Activated B cell treated with CpG ODN at 0.5 μM for 24 hours (primary cell): ENCODE results near the gene CYP1A1. TPM values are rescaled to one million over a fixed set of nuclear protein-coding genes. Genes with fewer than 3 reads are reported as not detected.

Source experiments
- ATAC-seq: fragments of 200-7000 bp; cut with Tn5 transposase; one replicate; pipeline ENCODE4 v1.10.0; 2021; ENCODE audit warnings: low read depth, mild to moderate bottlenecking, moderate library complexity
- CTCF ChIA-PET: fragments of 350-600 bp; sonication (Branson Sonifier 250); formaldehyde crosslinking; loops from one replicate; lab custom pipeline; 2021; ENCODE audit warnings: antibody characterized with exemption; lab: Charles Lee
- POLR2A ChIA-PET: fragments of 350-600 bp; sonication (Branson Sonifier 250); formaldehyde crosslinking; loops from one replicate; lab custom pipeline; 2021; ENCODE audit warnings: antibody characterized with exemption; lab: Charles Lee
- DNase-seq: peaks from one replicate; pipeline ENCODE4 v3.0.0; 2022
- H3K27ac Mint-ChIP-seq: one replicate; pipeline ENCODE4 v1.8.0; 2020; ENCODE audit warnings: mixed read lengths
- H3K27me3 Mint-ChIP-seq: one replicate; pipeline ENCODE4 v1.8.0; 2021; ENCODE audit warnings: mixed read lengths
- H3K36me3 Mint-ChIP-seq: one replicate; pipeline ENCODE4 v1.8.0; 2021; ENCODE audit warnings: low read depth, mixed read lengths
- H3K4me1 Mint-ChIP-seq: one replicate; pipeline ENCODE4 v1.8.0; 2021; ENCODE audit warnings: mixed read lengths
- H3K4me3 Mint-ChIP-seq: one replicate; pipeline ENCODE4 v1.8.0; 2020; ENCODE audit warnings: mild to moderate bottlenecking, mixed read lengths
- H3K9me3 Mint-ChIP-seq: one replicate; pipeline ENCODE4 v1.8.0; 2020; ENCODE audit warnings: mixed read lengths
- CTCF ChIP-seq: fragments of 200-600 bp; IDR thresholded peaks from one replicate; pipeline ENCODE4 v1.8.0; 2022; ENCODE audit warnings: antibody characterized with exemption, mild to moderate bottlenecking
- intact Hi-C: fragments of 100-400 bp; cut with micrococcal nuclease; formaldehyde crosslinking; loops from one replicate; pipeline ENCODE4 v1.15.1; 2024
- total RNA-seq: library from RNA; stranded (reverse); gene quantifications from 2 replicates; pipeline ENCODE4 v1.2.3, GENCODE V29; 2022

The CYP1A1 gene
- total RNA-seq, 1 donor from 2014 or later, result 0.49 TPM

- peaks cover 4% of the 10 kb centered on the region for H3K4me1 Mint-ChIP-seq
- H3K9me3 Mint-ChIP-seq, result no peaks in the 10 kb centered on the region
- intact Hi-C loops, result loop anchor here (10.0 kb wide), 1 partner anchor 69 kb away; the partner anchor contains the start of gene EDC3
- CTCF ChIA-PET, result interaction anchor here (0.7 to 1.0 kb wide), 2 partner anchors 129 to 184 kb away, joined by 3 read pairs; no protein-coding TSS in a partner anchor
- no peak overlapping the region for H3K4me3 Mint-ChIP-seq
- no peak for DNase-seq
- POLR2A ChIA-PET, result no interaction called here
- TF ChIP-seq CTCF, result no peak
- H3K36me3 Mint-ChIP-seq, result no peaks in the 10 kb centered on the region
- ATAC-seq, result no peak
- peaks cover 14% of the 10 kb centered on the region for H3K27me3 Mint-ChIP-seq
- H3K27ac Mint-ChIP-seq, result no peak overlapping the region
Measured at GRCh38 chr15:74763416-74763815, 38.1 kb upstream of the CYP1A1 start.

GRCh38 chr15:74762791-74763150 lies 37.4 kb upstream of the CYP1A1 start:
- DNase-seq, result no peak
- H3K36me3 Mint-ChIP-seq, result no peaks in the 10 kb centered on the region
- H3K9me3 Mint-ChIP-seq, result no peaks in the 10 kb centered on the region
- peaks cover 14% of the 10 kb centered on the region for H3K27me3 Mint-ChIP-seq
- POLR2A ChIA-PET, result no interaction called here
- peaks cover 4% of the 10 kb centered on the region for H3K4me1 Mint-ChIP-seq
- TF ChIP-seq CTCF, result no peak
- no peak overlapping the region for H3K4me3 Mint-ChIP-seq
- CTCF ChIA-PET, result interaction anchor here (0.7 to 1.0 kb wide), 2 partner anchors 128 to 184 kb away, joined by 3 read pairs; no protein-coding TSS in a partner anchor
- intact Hi-C loops, result loop anchor here (10.0 kb wide), 1 partner anchor 68 kb away; the partner anchor contains the start of gene EDC3
- no peak for ATAC-seq
- peak overlapping the region; percentile 30 for H3K27ac Mint-ChIP-seq

GRCh38 chr15:74758736-74759135 lies 33.4 kb upstream of the CYP1A1 start:
- intact Hi-C loops, result no loop called here
- Mint-ChIP-seq H3K4me1 (peaks cover 4% of the 10 kb centered on the region), H3K9me3 (no peaks in the 10 kb centered on the region), H3K27ac (no peak overlapping the region), H3K36me3 (no peaks in the 10 kb centered on the region), H3K4me3 (no peak overlapping the region), H3K27me3 (peaks cover 16% of the 10 kb centered on the region)
- no peak for ATAC-seq
- ChIA-PET POLR2A (interaction anchor here (0.6 kb wide), 1 partner anchor 122 kb away, joined by 6 read pairs; no protein-coding TSS in a partner anchor), CTCF (interaction anchor here (1.4 to 1.8 kb wide), 2 partner anchors 10 to 12 kb away, joined by 3 to 12 read pairs; no protein-coding TSS in a partner anchor)
- DNase-seq, result no peak
- no peak for TF ChIP-seq CTCF

GRCh38 chr15:74754593-74755215 lies 29.4 kb upstream of the CYP1A1 start:
- CTCF ChIA-PET, result interaction anchor here (0.6 kb wide), 1 partner anchor 196 kb away, joined by 3 read pairs; no protein-coding TSS in a partner anchor
- no peak for ATAC-seq
- POLR2A ChIA-PET, result no interaction called here

More at GRCh38 chr15:74754593-74755215, 29.4 kb upstream of the CYP1A1 start:
- DNase-seq, result no peak
- Mint-ChIP-seq H3K27ac (no peak overlapping the region), H3K36me3 (no peaks in the 10 kb centered on the region), H3K4me3 (no peak overlapping the region), H3K9me3 (no peaks in the 10 kb centered on the region), H3K27me3 (peaks cover 11% of the 10 kb centered on the region), H3K4me1 (no peaks in the 10 kb centered on the region)
- no peak for TF ChIP-seq CTCF
- intact Hi-C loops, result no loop called here
